Measurements from ENCODE around the gene FBXW11. TPM values are rescaled to one million over a fixed set of nuclear protein-coding genes. Genes with fewer than 3 reads are reported as not detected.

Gene FBXW11
- total and polyA plus RNA-seq, 8 donors = 47.6 to 56.9 (median 54.4) TPM

DNA sequence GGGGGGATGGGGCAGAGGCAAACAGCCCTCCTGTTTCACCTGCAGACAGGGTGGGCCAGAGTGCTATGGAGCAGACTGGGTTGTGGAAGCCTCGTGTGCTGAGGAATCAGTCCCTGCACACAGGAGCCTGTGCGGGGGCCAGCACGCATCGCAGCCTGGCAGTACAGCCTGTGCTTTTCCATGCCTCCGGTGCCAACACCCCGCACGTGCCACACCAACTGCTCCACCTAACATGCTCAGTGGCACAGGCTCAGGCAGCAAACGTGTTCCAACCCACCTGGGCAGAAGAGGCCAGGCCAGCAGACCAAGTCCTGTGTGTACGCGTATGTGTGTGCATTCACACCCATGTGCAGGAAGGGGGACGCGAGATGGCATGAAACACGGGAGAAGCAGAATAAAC, 37.4 kb upstream of the FBXW11 start:
- DNase-seq (no peak), ATAC-seq (no peak)
- H3K27ac ChIP-seq = no peak overlapping the region
- TF ChIP-seq, protein P1, sequence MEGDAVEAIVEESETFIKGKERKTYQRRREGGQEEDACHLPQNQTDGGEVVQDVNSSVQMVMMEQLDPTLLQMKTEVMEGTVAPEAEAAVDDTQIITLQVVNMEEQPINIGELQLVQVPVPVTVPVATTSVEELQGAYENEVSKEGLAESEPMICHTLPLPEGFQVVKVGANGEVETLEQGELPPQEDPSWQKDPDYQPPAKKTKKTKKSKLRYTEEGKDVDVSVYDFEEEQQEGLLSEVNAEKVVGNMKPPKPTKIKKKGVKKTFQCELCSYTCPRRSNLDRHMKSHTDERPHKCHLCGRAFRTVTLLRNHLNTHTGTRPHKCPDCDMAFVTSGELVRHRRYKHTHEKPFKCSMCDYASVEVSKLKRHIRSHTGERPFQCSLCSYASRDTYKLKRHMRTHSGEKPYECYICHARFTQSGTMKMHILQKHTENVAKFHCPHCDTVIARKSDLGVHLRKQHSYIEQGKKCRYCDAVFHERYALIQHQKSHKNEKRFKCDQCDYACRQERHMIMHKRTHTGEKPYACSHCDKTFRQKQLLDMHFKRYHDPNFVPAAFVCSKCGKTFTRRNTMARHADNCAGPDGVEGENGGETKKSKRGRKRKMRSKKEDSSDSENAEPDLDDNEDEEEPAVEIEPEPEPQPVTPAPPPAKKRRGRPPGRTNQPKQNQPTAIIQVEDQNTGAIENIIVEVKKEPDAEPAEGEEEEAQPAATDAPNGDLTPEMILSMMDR (IDR thresholded peaks at IDR 0.05) = no peak
- intact Hi-C loops (cut with DNase I) = loop anchor here in 1 of 2 donors (10.0 kb wide), 1 partner anchor 129 kb away; no protein-coding TSS in a partner anchor
- peaks cover 0 to 8% of the 10 kb centered on the region in 2 donors for H3K4me1 ChIP-seq
- no peaks in the 10 kb centered on the region for H3K9me3 ChIP-seq
- H3K4me3 ChIP-seq = no peak overlapping the region
- H3K27me3 ChIP-seq = no peaks in the 10 kb centered on the region
- H3K36me3 ChIP-seq = peaks cover 0 to 63% of the 10 kb centered on the region in 2 donors

DNA sequence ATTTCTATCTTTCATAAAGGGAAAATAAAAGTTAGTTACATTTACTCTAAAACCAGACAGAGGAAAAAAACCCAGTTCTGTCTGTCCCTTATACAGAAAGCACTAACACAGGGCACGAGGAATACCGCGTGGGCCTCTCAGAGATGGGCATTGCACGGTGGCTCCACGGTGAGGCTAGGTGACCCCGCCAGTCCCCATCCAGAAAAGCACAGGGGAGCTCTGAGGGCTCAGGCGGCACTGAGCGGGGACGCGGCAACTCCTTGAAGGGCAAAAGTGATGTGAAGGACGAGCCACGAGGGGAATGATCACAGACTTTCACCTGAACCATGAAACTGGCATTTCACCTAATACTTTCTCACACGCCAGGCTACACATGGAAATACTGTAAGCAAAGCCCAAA, 35.7 kb upstream of the FBXW11 start:
- ATAC-seq (no peak), DNase-seq (no peak)
- peaks cover 0 to 50% of the 10 kb centered on the region in 2 donors for H3K36me3 ChIP-seq
- H3K4me1 ChIP-seq = no peaks in the 10 kb centered on the region
- no peak overlapping the region for H3K27ac ChIP-seq
- no peak overlapping the region for H3K4me3 ChIP-seq
- no peaks in the 10 kb centered on the region for H3K27me3 ChIP-seq
- TF ChIP-seq, protein P1 (IDR thresholded peaks at IDR 0.05) = no peak
- no peaks in the 10 kb centered on the region for H3K9me3 ChIP-seq
- intact Hi-C loops (cut with DNase I) = loop anchor here in 1 of 2 donors (10.0 kb wide), 1 partner anchor 127 kb away; no protein-coding TSS in a partner anchor

DNA sequence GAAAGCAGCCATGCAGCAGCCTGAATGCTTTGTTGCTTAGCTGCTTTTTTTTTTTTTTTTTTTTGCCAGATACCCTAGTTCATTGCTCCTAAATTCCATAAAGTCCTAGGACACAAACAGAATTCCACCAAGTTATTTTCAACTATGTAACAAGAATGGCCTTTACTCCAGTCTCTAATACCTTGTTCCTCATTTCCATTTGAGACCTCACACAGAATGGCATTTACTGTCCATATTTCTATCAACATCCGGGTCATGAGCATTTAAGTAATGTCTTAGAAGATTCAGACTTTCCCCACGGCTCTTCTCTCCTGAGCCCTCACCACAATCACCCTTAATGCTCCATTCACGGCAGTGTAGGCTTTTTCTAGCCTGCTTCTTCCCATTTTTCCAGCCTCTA, 31.7 kb upstream of the FBXW11 start:
- Histone ChIP-seq H3K4me1 (no peaks in the 10 kb centered on the region), H3K9me3 (no peaks in the 10 kb centered on the region), H3K4me3 (no peak overlapping the region), H3K27ac (no peak overlapping the region), H3K36me3 (peaks cover 0 to 11% of the 10 kb centered on the region in 2 donors), H3K27me3 (no peaks in the 10 kb centered on the region)
- intact Hi-C loops (cut with DNase I) = no loop called here
- DNase-seq = no peak
- no peak for ATAC-seq
- TF ChIP-seq, protein P1 (IDR thresholded peaks at IDR 0.05) = no peak

DNA sequence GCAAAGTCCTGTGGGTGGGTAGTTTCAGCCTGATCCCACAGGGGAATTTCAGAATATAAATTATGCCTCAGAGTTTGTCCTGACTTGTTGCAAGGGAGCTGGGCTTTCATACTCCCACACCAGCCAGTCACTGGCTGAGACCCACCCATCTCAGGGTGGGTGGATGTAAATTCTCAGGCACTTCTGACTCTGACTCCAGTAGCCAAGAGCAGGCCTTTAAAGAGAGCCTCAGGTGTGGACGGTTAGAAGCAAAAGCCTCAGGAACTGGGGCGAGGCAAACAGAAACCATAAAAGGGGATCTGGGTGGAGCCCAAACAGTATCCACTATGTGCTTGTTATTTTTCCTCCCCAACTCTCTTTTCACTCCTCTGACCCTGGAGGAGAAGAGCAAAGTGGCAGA, 28.6 kb upstream of the FBXW11 start:
- Histone ChIP-seq H3K27ac (no peak overlapping the region), H3K4me1 (no peaks in the 10 kb centered on the region), H3K4me3 (no peak overlapping the region), H3K36me3 (no peaks in the 10 kb centered on the region), H3K9me3 (peaks cover 0 to 6% of the 10 kb centered on the region in 2 donors), H3K27me3 (no peaks in the 10 kb centered on the region)
- TF ChIP-seq, protein P1 (IDR thresholded peaks at IDR 0.05) = no peak
- DNase-seq = no peak
- intact Hi-C loops (cut with DNase I) = no loop called here
- no peak for ATAC-seq

DNA sequence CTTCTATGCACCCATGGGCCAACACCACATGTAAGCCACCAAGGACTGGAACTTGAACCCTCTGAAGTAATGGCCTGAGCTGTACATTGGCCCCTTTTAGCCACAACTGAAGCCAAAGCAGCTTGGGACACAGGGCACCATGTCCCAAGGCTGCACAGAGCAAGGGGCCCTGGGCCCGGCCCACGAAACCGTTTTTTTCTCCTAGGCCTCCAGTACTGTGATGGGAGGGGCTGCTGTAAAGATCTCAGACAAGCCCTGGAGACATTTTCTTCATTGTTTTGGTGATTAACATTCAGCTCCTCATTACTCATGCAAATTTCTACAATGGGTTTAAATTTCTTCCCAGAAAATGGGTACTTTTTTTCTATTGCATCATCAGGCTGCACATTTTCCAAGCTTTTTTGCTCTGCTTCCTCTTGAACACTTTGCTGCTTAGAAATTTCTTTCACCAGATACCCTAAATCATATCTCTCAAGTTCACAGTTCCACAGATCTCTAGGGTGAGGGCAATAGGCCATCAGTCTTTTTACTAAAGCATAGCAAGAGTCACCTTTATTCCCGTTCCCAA, 25.5 kb upstream of the FBXW11 start:
- ATAC-seq (no peak), DNase-seq (no peak)
- Histone ChIP-seq H3K4me3 (no peak overlapping the region), H3K36me3 (no peaks in the 10 kb centered on the region), H3K9me3 (peaks cover 0 to 6% of the 10 kb centered on the region in 2 donors), H3K27me3 (no peaks in the 10 kb centered on the region), H3K27ac (no peak overlapping the region), H3K4me1 (no peaks in the 10 kb centered on the region)
- intact Hi-C loops (cut with DNase I) = no loop called here
- TF ChIP-seq, protein P1 (IDR thresholded peaks at IDR 0.05) = no peak

Measured in left lung (tissue), 10 donors.